ENCODE measurements around the gene CACNB3. TPM values are rescaled to one million over a fixed set of nuclear protein-coding genes. Genes with fewer than 3 reads are reported as not detected.
A peak's percentile ranks its signal among the peaks of the same experiment; 100 is the strongest.

CACNB3 gene
- total RNA-seq, 4 donors from 2014 or later = 13.4 to 19.5 (median 14.0) TPM

DNA sequence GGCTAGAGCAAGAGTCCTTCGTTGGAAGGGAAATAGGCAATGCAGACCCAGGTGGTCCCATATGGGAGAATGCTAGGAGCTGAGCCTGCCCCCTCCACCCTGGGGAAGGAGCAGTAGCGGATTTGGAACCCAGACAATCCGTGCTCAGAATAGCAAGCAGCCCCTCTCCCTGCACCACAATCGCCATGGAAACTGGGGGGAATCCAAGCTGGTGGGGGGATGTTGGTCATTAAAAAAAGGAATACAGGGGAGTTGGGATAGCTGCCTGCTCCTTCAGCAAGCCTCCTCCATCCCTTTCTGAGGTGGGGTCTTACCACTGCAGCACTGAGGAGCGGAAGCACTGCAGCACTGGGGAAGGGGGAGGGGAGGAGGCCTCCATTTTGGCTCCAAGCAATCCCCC is 44.5 kb downstream of the CACNB3 start:
- H3K27ac ChIP-seq = no peak overlapping the region
- DNase-seq = no peak
- WGBS, 2 donors = 60 to 83% methylated on average over 2 to 4 of the region's 5 CpGs
- H3K36me3 ChIP-seq = no peaks in the 10 kb centered on the region
- H3K9me3 ChIP-seq = no peaks in the 10 kb centered on the region
- intact Hi-C loops (cut with DNase I) = no loop called here
- peaks cover 7 to 30% (median 11%) of the 10 kb centered on the region in 3 donors for H3K4me1 ChIP-seq
- peaks cover 0 to 36% (median 2%) of the 10 kb centered on the region in 4 donors for H3K27me3 ChIP-seq
- TF ChIP-seq, protein P1, sequence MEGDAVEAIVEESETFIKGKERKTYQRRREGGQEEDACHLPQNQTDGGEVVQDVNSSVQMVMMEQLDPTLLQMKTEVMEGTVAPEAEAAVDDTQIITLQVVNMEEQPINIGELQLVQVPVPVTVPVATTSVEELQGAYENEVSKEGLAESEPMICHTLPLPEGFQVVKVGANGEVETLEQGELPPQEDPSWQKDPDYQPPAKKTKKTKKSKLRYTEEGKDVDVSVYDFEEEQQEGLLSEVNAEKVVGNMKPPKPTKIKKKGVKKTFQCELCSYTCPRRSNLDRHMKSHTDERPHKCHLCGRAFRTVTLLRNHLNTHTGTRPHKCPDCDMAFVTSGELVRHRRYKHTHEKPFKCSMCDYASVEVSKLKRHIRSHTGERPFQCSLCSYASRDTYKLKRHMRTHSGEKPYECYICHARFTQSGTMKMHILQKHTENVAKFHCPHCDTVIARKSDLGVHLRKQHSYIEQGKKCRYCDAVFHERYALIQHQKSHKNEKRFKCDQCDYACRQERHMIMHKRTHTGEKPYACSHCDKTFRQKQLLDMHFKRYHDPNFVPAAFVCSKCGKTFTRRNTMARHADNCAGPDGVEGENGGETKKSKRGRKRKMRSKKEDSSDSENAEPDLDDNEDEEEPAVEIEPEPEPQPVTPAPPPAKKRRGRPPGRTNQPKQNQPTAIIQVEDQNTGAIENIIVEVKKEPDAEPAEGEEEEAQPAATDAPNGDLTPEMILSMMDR (IDR thresholded peaks at IDR 0.05) = no peak
- TF ChIP-seq POLR2A (IDR thresholded peaks at IDR 0.05) = no peak
- H3K4me3 ChIP-seq = no peak overlapping the region

DNA sequence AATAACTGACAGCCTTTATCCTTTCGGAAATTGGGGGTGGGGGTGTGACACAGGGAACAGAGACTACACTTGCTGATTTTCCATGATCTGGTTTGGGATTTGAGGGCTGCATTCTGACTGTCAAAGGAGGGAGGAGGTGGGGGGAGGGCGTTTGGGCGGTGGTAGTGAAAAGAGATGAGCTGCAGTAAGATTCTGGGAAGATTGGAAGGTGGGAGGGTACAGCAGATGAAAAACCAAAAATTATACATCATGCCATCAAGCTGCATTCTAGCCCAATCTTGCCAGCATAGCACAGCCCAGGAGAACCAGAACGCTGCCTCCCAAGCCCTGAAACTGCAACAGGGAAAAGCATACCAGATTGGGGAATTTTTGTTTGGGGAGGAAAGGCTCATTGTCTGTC is 45.0 kb downstream of the CACNB3 start:
- Histone ChIP-seq H3K27me3 (peaks cover 0 to 36% (median 2%) of the 10 kb centered on the region in 4 donors), H3K27ac (no peak overlapping the region), H3K4me3 (no peak overlapping the region), H3K4me1 (peaks cover 7 to 30% (median 11%) of the 10 kb centered on the region in 3 donors), H3K9me3 (no peaks in the 10 kb centered on the region), H3K36me3 (no peaks in the 10 kb centered on the region)
- no peak for DNase-seq
- intact Hi-C loops (cut with DNase I) = no loop called here
- WGBS, 2 donors = 65 to 78% methylated on average over 4 of the region's 4 CpGs
- no peak for TF ChIP-seq POLR2A (IDR thresholded peaks at IDR 0.05)
- TF ChIP-seq, protein P1 (IDR thresholded peaks at IDR 0.05) = no peak

DNA sequence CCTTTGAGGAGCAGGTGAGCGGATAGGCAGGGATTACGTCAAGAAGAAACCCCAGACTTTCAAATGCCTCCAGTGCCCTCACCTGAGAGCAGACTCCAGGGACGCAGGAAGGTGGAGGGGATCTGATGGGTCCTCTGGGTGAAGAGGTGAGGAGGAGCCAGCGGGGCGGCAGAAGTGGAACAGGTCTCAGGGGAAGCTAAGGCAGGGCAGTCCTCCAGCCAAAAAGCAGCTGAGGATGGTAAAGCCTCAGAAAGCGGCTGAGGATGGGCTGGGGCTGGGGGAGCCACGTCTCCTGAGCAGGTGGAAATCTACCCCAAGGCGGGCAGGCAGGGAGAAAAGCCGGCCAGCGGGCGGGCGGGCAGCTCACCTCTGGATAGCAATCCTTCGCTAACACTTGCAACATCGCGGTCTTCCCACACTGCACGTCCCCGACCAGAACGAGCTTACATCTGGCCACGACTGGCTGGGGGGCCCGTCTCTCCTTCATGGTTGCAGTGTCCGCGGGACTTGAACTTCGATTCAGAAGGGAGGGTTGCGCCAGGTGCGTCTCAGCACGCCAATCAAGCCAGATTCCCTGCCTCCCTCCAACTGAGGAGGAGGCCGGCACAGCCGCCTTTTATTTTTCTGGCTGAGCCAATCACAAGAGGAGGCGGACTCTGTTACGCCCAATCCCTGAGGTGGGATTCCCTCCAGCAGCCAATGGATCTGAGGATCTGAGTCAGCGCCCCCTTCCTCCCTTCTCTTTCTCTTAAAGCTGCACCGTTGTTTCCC is 47.2 kb downstream of the CACNB3 start, which contains the start of gene RND1:
Gene RND1, minus strand, starts transcription at position 590 of the 771 bp plus-strand sequence. Its CDS starts 103 bp downstream, at position 487.
- H3K9me3 ChIP-seq = no peaks in the 10 kb centered on the region
- TF ChIP-seq, protein P1 (IDR thresholded peaks at IDR 0.05) = peak in 2 of 6 experiments; percentile 13 to 34
- TF ChIP-seq POLR2A (IDR thresholded peaks at IDR 0.05) = peak in 3 of 4 donors; percentile 91 to 99 (median 95)
- peaks cover 0 to 36% (median 2%) of the 10 kb centered on the region in 4 donors for H3K27me3 ChIP-seq
- intact Hi-C loops (cut with DNase I) = no loop called here
- no peaks in the 10 kb centered on the region for H3K36me3 ChIP-seq
- WGBS, 2 donors = 0 to 1% methylated on average over 21 to 28 of the region's 32 CpGs
- H3K4me3 ChIP-seq = peak within 1 kb of the TSS; percentile 41 to 69 (median 62)
- DNase-seq = peak; percentile 14
- H3K4me1 ChIP-seq = peaks cover 7 to 30% (median 11%) of the 10 kb centered on the region in 3 donors
- peak within 1 kb of the TSS in 3 of 4 donors; percentile 44 to 56 (median 52) for H3K27ac ChIP-seq

DNA sequence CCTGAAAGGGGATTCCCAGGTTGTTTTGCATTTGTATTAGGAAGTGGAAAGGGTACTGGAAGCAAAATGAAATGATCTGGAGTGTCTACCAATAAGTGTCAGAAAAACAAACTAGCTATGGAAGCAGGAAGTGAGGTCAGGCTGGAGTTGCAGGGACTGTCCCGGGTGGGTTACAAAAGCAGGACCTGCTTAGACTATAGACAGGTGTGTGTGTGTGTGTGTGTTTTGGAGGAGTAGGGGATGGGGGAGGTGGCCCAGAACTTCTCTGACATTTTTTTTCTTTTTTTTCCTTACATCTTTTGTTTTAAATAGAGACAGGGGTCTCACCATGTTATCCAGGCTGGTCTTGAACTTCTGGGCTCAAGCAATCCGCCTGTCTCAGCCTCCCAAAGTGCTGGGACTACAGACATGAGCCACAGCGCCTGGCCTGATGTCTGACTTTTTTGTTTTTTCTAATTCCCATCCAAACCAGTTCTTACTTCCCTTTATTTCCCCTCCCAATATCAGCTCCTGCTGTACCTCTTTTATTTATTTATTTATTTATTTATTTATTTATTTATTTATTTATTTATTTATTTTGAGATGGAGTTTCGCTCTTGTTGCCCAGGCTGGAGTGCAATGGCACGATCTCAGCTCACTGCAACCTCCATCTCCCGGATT is 47.9 kb downstream of the CACNB3 start:
- no peak for DNase-seq
- intact Hi-C loops (cut with DNase I) = no loop called here
- H3K36me3 ChIP-seq = no peaks in the 10 kb centered on the region
- peak overlapping the region in 2 of 4 donors; percentile 25 to 52 for H3K27ac ChIP-seq
- peaks cover 7 to 30% (median 11%) of the 10 kb centered on the region in 3 donors for H3K4me1 ChIP-seq
- H3K4me3 ChIP-seq = peak overlapping the region; percentile 41 to 69 (median 62)
- no peak for TF ChIP-seq POLR2A (IDR thresholded peaks at IDR 0.05)
- TF ChIP-seq, protein P1 (IDR thresholded peaks at IDR 0.05) = no peak
- no peaks in the 10 kb centered on the region for H3K9me3 ChIP-seq
- 66 to 69% methylated on average over 5 to 6 of the region's 6 CpGs for WGBS, 2 donors
- peaks cover 0 to 36% (median 2%) of the 10 kb centered on the region in 4 donors for H3K27me3 ChIP-seq

GRCh38 chr12:48868451-48868850 is 50.2 kb downstream of the CACNB3 start:
- peaks cover 0 to 18% (median 2%) of the 10 kb centered on the region in 4 donors for H3K27me3 ChIP-seq
- no peak for DNase-seq
- intact Hi-C loops (cut with DNase I) = no loop called here
- H3K4me3 ChIP-seq = no peak overlapping the region
- H3K27ac ChIP-seq = no peak overlapping the region
- 81% methylated on average over 2 of the region's 2 CpGs for WGBS, 2 donors
- H3K36me3 ChIP-seq = no peaks in the 10 kb centered on the region
- TF ChIP-seq, protein P1 (IDR thresholded peaks at IDR 0.05) = no peak
- TF ChIP-seq POLR2A (IDR thresholded peaks at IDR 0.05) = no peak
- no peaks in the 10 kb centered on the region for H3K9me3 ChIP-seq
- H3K4me1 ChIP-seq = peaks cover 7 to 30% (median 11%) of the 10 kb centered on the region in 3 donors
